H1 (cell line): Measurements from ENCODE around the gene OTUB1. TPM values are rescaled to one million over a fixed set of nuclear protein-coding genes. Genes with fewer than 3 reads are reported as not detected.
"Not testable (repeated sequence)": the region's sequence is repeated elsewhere in the genome, so short reads cannot be mapped to it uniquely, and the experiment has no call there.

Source experiments
- CTCF ChIA-PET: fragments of 300-600 bp; sonication (Branson Sonifier 250); formaldehyde crosslinking; loops from one replicate; lab custom pipeline; 2021; ENCODE audit not compliant: partially characterized antibody; lab: Charles Lee
- POLR2A ChIA-PET: fragments of 300-600 bp; sonication (Branson Sonifier 250); formaldehyde crosslinking; loops from one replicate; lab custom pipeline; 2021; ENCODE audit warnings: inconsistent platforms; ENCODE audit not compliant: partially characterized antibody; lab: Charles Lee
- DNase-seq, 2 experiments: peaks; one replicate each; pipeline versions ENCODE4 v3.0.0 to v3.0.0-alpha.2; 2010 to 2022; ENCODE audit warnings: low spot score in 2 of 2, low read depth in 1 of 2, mixed read lengths in 1 of 2
- FAIRE-seq: peaks from 2 replicates; lab custom pipeline; 2011; peaks lifted over from hg19 to GRCh38; lab: Jason Lieb, UNC
- H2AFZ ChIP-seq: 2 replicates; pipeline ENCODE4 v1.8.1; 2012; ENCODE audit warnings: low read length, inconsistent platforms
- H2AK5ac ChIP-seq: 2 replicates; pipeline ENCODE4 v1.6.1; 2013; ENCODE audit warnings: low read depth, low read length
- H2BK120ac ChIP-seq: replicated peaks from 2 replicates; pipeline ENCODE3; 2013; ENCODE audit warnings: low read depth, low read length, inconsistent platforms
- H2BK12ac ChIP-seq: 2 replicates; pipeline ENCODE4 v1.6.1; 2013; ENCODE audit warnings: low read depth, low read length
- H2BK15ac ChIP-seq: 2 replicates; pipeline ENCODE4 v1.6.1; 2013; ENCODE audit warnings: low read length
- H2BK20ac ChIP-seq: 2 replicates; pipeline ENCODE4 v1.6.1; 2013; ENCODE audit warnings: low read length
- H2BK5ac ChIP-seq: 2 replicates; pipeline ENCODE4 v1.6.1; 2013; ENCODE audit warnings: low read depth, low read length
- H3K14ac ChIP-seq: 2 replicates; pipeline ENCODE4 v1.6.1; 2013; ENCODE audit warnings: inconsistent platforms; ENCODE audit not compliant: insufficient read length
- H3K18ac ChIP-seq: 2 replicates; pipeline ENCODE4 v1.6.1; 2013; ENCODE audit warnings: low read length; ENCODE audit errors: extremely low read depth
- H3K23ac ChIP-seq: 2 replicates; pipeline ENCODE4 v1.6.1; 2013; ENCODE audit warnings: inconsistent platforms; ENCODE audit not compliant: insufficient read length
- H3K23me2 ChIP-seq: 2 replicates; pipeline ENCODE4 v1.6.1; 2013; ENCODE audit warnings: low read depth, low read length
- H3K27ac ChIP-seq: 2 replicates; pipeline ENCODE4 v1.6.1; 2011; ENCODE audit warnings: low read depth, low read length, inconsistent platforms
- H3K27me3 ChIP-seq, 4 experiments: replicated peaks in 1 of 4; 1 replicate in 1 of 4; 2 replicates in 3 of 4; pipeline versions ENCODE4 v1.6.1 to v1.8.1; 2011 to 2013; ENCODE audit warnings: low read length in 3 of 4, mild to moderate bottlenecking in 3 of 4, inconsistent platforms in 2 of 4, mixed read lengths in 2 of 4, moderate library complexity in 1 of 4; ENCODE audit not compliant: control insufficient read depth in 3 of 4, insufficient read depth in 3 of 4; ENCODE audit errors: extremely low read depth in 1 of 4
- H3K36me3 ChIP-seq, 4 experiments: 2 replicates each; pipeline versions ENCODE4 v1.6.1 to v1.8.1; 2011 to 2013; ENCODE audit warnings: mild to moderate bottlenecking in 4 of 4, low read length in 3 of 4, moderate library complexity in 2 of 4, control low read depth in 1 of 4, inconsistent platforms in 1 of 4; ENCODE audit not compliant: insufficient read depth in 4 of 4, control insufficient read depth in 2 of 4
- H3K4ac ChIP-seq: replicated peaks from 2 replicates; pipeline ENCODE3; 2013; ENCODE audit warnings: low read length, low read depth, mixed read lengths, inconsistent platforms; ENCODE audit not compliant: insufficient read length
- H3K4me1 ChIP-seq, 4 experiments: replicated peaks in 1 of 4; 1 replicate in 1 of 4; 2 replicates in 3 of 4; pipeline versions ENCODE4 v1.6.1 to v1.8.1; 2011 to 2013; ENCODE audit warnings: low read length in 3 of 4, inconsistent platforms in 2 of 4, mixed read lengths in 1 of 4; ENCODE audit not compliant: insufficient read depth in 4 of 4, control insufficient read depth in 3 of 4
- H3K4me2 ChIP-seq, 2 experiments: 2 replicates each; pipeline versions ENCODE4 v1.6.1 to v1.8.1; 2011 to 2013; ENCODE audit warnings: low read depth in 2 of 2, low read length in 2 of 2, control low read depth in 1 of 2, inconsistent platforms in 1 of 2, mild to moderate bottlenecking in 1 of 2; ENCODE audit not compliant: insufficient read depth in 1 of 2
- H3K4me3 ChIP-seq, 4 experiments: fragments of 200-600, 300-600 bp in 1 of 4; sonication (generic), shearing (Covaris generic), sonication (Bioruptor Twin) in 1 of 4; 2 replicates each; pipeline versions ENCODE4 v1.5.1 to v1.8.1; 2011 to 2016; ENCODE audit warnings: low read length in 4 of 4, low read depth in 3 of 4, control low read depth in 2 of 4, inconsistent platforms in 2 of 4, mild to moderate bottlenecking in 2 of 4, mixed read lengths in 1 of 4, moderate library complexity in 1 of 4; ENCODE audit not compliant: insufficient read depth in 2 of 4; ENCODE audit errors: extremely low read depth in 1 of 4
- H3K56ac ChIP-seq: replicated peaks from 2 replicates; pipeline ENCODE3; 2013; ENCODE audit warnings: low read depth, mild to moderate bottlenecking, mixed read lengths, low read length, inconsistent platforms; ENCODE audit not compliant: insufficient read length
- H3K79me1 ChIP-seq: 2 replicates; pipeline ENCODE4 v1.6.1; 2013; ENCODE audit warnings: low read depth, low read length, control low read depth
- H3K79me2 ChIP-seq, 2 experiments: 2 replicates each; pipeline versions ENCODE4 v1.6.1 to v1.8.1; 2012 to 2013; ENCODE audit warnings: low read length in 2 of 2, mild to moderate bottlenecking in 2 of 2, inconsistent platforms in 1 of 2; ENCODE audit not compliant: insufficient read depth in 2 of 2, control insufficient read depth in 1 of 2
- H3K9ac ChIP-seq, 4 experiments: replicated peaks in 1 of 4; 1 replicate in 1 of 4; 2 replicates in 3 of 4; pipeline versions ENCODE4 v1.6.1 to v1.8.1; 2011 to 2013; ENCODE audit warnings: low read depth in 3 of 4, low read length in 3 of 4, control low read depth in 2 of 4, mild to moderate bottlenecking in 2 of 4, moderate library complexity in 2 of 4, inconsistent platforms in 1 of 4; ENCODE audit errors: extremely low read depth in 1 of 4
- H3K9me3 ChIP-seq, 2 experiments: 2 replicates each; pipeline versions ENCODE4 v1.6.1 to v1.8.1; 2012 to 2013; ENCODE audit warnings: mild to moderate bottlenecking in 2 of 2, moderate library complexity in 2 of 2, control low read depth in 1 of 2, inconsistent platforms in 1 of 2, low read depth in 1 of 2, low read length in 1 of 2, mixed read lengths in 1 of 2; ENCODE audit not compliant: insufficient read depth in 2 of 2
- H4K20me1 ChIP-seq, 2 experiments: replicated peaks in 1 of 2; 2 replicates each; pipeline versions ENCODE3 to v1.8.1; 2011 to 2013; ENCODE audit warnings: inconsistent platforms in 2 of 2, low read length in 2 of 2, mild to moderate bottlenecking in 1 of 2; ENCODE audit not compliant: insufficient read depth in 2 of 2, control insufficient read depth in 1 of 2
- H4K5ac ChIP-seq: 2 replicates; pipeline ENCODE4 v1.6.1; 2013; ENCODE audit warnings: low read length, low read depth, mixed read lengths, inconsistent platforms; ENCODE audit not compliant: insufficient read length
- H4K8ac ChIP-seq: 2 replicates; pipeline ENCODE4 v1.8.0; 2013; ENCODE audit warnings: mild to moderate bottlenecking, moderate library complexity, low read length, inconsistent platforms; ENCODE audit not compliant: insufficient read depth; ENCODE audit errors: extremely low read depth
- H4K91ac ChIP-seq: replicated peaks from 2 replicates; pipeline ENCODE3; 2013; ENCODE audit warnings: low read length, mixed read lengths, inconsistent platforms; ENCODE audit not compliant: insufficient read length
- WGBS, 2 experiments: shearing (Covaris generic) in 1 of 2; methylation state at CpG; one replicate each; pipeline versions ENCODE4 v1.1.6 to v1.1.7; 2013 to 2015; ENCODE audit warnings: low lambda C conversion rate in 2 of 2, mixed read lengths in 2 of 2, inconsistent platforms in 1 of 2, low coverage in 1 of 2, missing lambda C conversion rate in 1 of 2; ENCODE audit not compliant: insufficient replicate concordance in 2 of 2, insufficient coverage in 1 of 2, insufficient read length in 1 of 2; ENCODE audit errors: extremely low coverage in 1 of 2, missing lambda C conversion rate in 1 of 2; 5-methylcytosine and 5-hydroxymethylcytosine counted together
- polyA plus RNA-seq, 7 experiments: library from polyadenylated mRNA; depleted of rRNA in 3 of 7; stranded (reverse) in 5 of 7; unstranded in 2 of 7; fragments of >200 nt in 5 of 7; fragments of 200-250 nt in 2 of 7; gene quantifications; 1 replicate in 5 of 7; 2 replicates in 1 of 7; 4 replicates in 1 of 7; pipeline versions ENCODE4 v1.2.1 to v1.2.3, GENCODE V29; 2011 to 2013; ENCODE audit warnings: missing spikeins in 2 of 7, mixed read lengths in 2 of 7
- total RNA-seq: library from RNA; stranded (reverse); fragmentation: NEBNext Ultra II Directional; extraction: Animal tissue kit (Norgen Biotek cat#: 25700); gene quantifications from 2 replicates; pipeline ENCODE4 v1.2.1, GENCODE V29; 2021

The OTUB1 gene
- total and polyA plus RNA-seq, 2 of the 8 experiments (the other 6 are each of a cell fraction or from before 2014, with no cell fraction given): 110 to 274 TPM

DNA sequence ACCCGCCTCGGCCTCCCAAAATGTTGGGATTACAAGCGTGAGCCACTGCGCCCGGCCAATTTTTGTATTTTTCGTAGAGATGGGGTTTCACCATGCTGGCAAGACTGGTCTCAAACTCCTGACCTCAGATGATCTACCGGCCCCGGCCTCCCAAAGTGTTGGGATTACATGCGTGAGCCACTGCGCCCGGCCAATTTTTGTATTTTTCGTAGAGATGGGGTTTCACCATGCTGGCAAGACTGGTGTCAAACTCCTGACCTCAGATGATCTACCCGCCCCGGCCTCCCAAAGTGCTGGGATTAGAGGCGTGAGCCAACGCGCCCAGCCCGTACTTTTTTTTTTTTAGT, 12.4 kb upstream of the OTUB1 start:
- not testable (repeated sequence) for H3K36me3 ChIP-seq, H2BK15ac ChIP-seq, H2BK5ac ChIP-seq, H4K8ac ChIP-seq, H3K27me3 ChIP-seq, H3K27ac ChIP-seq, H3K23me2 ChIP-seq, H3K79me1 ChIP-seq, H3K4ac ChIP-seq, H3K56ac ChIP-seq, DNase-seq, H3K4me2 ChIP-seq, H4K20me1 ChIP-seq, H3K23ac ChIP-seq, H3K18ac ChIP-seq, H3K14ac ChIP-seq, H2AK5ac ChIP-seq, H2BK12ac ChIP-seq, FAIRE-seq, H4K91ac ChIP-seq, H2BK120ac ChIP-seq, H3K9ac ChIP-seq, H3K9me3 ChIP-seq, H2AFZ ChIP-seq, H2BK20ac ChIP-seq, H4K5ac ChIP-seq
- H3K4me1 ChIP-seq: peaks cover 7 to 15% (median 9%) of the 10 kb centered on the region in 4 experiments
- 75% methylated on average over 18 of the region's 18 CpGs; no CpG with 5 or more reads in 1 of the 2 experiments for WGBS, 2 experiments
- peaks cover 0 to 34% of the 10 kb centered on the region in 2 experiments; a peak in 3 of 4 replicates for H3K79me2 ChIP-seq
- ChIA-PET POLR2A (interaction anchor here (0.6 to 5.7 kb wide), 12 partner anchors 12 to 64 kb away, joined by 3 to 29 read pairs (median 4); partner anchors contain the start of gene OTUB1), CTCF (interaction anchor here (0.8 kb wide), 1 partner anchor 12 kb away, joined by 3 read pairs; no protein-coding TSS in a partner anchor)
- H3K4me3 ChIP-seq: peak overlapping the region in 1 of 4 experiments; percentile 37; a peak in 2 of 8 replicates
